Duodenal mucosa (tissue), 2 donors: ENCODE data around the gene IL1RAPL2.
A peak's percentile ranks its signal among the peaks of the same experiment; 100 is the strongest.
"Not testable (repeated sequence)": the region's sequence is repeated elsewhere in the genome, so short reads cannot be mapped to it uniquely, and the experiment has no call there.

Source experiments
- H3K27ac ChIP-seq: one replicate; pipeline ENCODE4 v1.7.0; 2013; ENCODE audit warnings: low read depth, low read length
- H3K27me3 ChIP-seq, 2 donors: one replicate each; pipeline ENCODE4 v1.7.0; 2013; ENCODE audit warnings: low read length in 2 of 2, control low read depth in 1 of 2; ENCODE audit not compliant: insufficient read depth in 2 of 2, control insufficient read depth in 1 of 2
- H3K36me3 ChIP-seq, 2 donors: one replicate each; pipeline ENCODE4 v1.7.0; 2013; ENCODE audit warnings: low read length in 2 of 2, control low read depth in 1 of 2; ENCODE audit not compliant: insufficient read depth in 2 of 2, control insufficient read depth in 1 of 2
- H3K4me1 ChIP-seq, 2 donors: one replicate each; pipeline ENCODE4 v1.7.0; 2013; ENCODE audit warnings: low read length in 2 of 2, control low read depth in 1 of 2; ENCODE audit not compliant: insufficient read depth in 2 of 2, control insufficient read depth in 1 of 2
- H3K4me3 ChIP-seq, 2 donors: one replicate each; pipeline ENCODE4 v1.7.0; 2013; ENCODE audit warnings: low read length in 2 of 2, low read depth in 1 of 2
- H3K9ac ChIP-seq, 2 donors: one replicate each; pipeline ENCODE4 v1.7.0; 2013; ENCODE audit warnings: low read length in 2 of 2, low read depth in 1 of 2
- H3K9me3 ChIP-seq, 2 donors: one replicate each; pipeline ENCODE4 v1.7.0; 2013; ENCODE audit warnings: low read length in 2 of 2, control low read depth in 1 of 2; ENCODE audit not compliant: control insufficient read depth in 1 of 2

Gene IL1RAPL2

GRCh38 chrX:104806346-104806745, 240.3 kb downstream of the IL1RAPL2 start:
- H3K9ac ChIP-seq = no peak overlapping the region

GRCh38 chrX:104833401-104833800, 267.4 kb downstream of the IL1RAPL2 start:
- H3K4me3 ChIP-seq = no peak overlapping the region
- H3K9me3 ChIP-seq = no peaks in the 10 kb centered on the region
- no peaks in the 10 kb centered on the region for H3K4me1 ChIP-seq
- H3K9ac ChIP-seq = no peak overlapping the region
- no peaks in the 10 kb centered on the region for H3K27me3 ChIP-seq
- H3K27ac ChIP-seq = no peak overlapping the region
- no peaks in the 10 kb centered on the region for H3K36me3 ChIP-seq

More at GRCh38 chrX:104806346-104806745, 240.3 kb downstream of the IL1RAPL2 start:
- no peaks in the 10 kb centered on the region for H3K9me3 ChIP-seq
- H3K4me3 ChIP-seq = no peak overlapping the region
- H3K4me1 ChIP-seq = no peaks in the 10 kb centered on the region
- H3K36me3 ChIP-seq = no peaks in the 10 kb centered on the region
- H3K27ac ChIP-seq = no peak overlapping the region
- H3K27me3 ChIP-seq = no peaks in the 10 kb centered on the region

- Histone ChIP-seq H3K27ac (no peak overlapping the region), H3K27me3 (no peaks in the 10 kb centered on the region), H3K4me1 (no peaks in the 10 kb centered on the region), H3K9me3 (no peaks in the 10 kb centered on the region), H3K4me3 (no peak overlapping the region), H3K9ac (no peak overlapping the region), H3K36me3 (no peaks in the 10 kb centered on the region)
Measured at GRCh38 chrX:104842646-104843045, 276.6 kb downstream of the IL1RAPL2 start.

- Histone ChIP-seq H3K4me3 (no peak overlapping the region), H3K9me3 (no peaks in the 10 kb centered on the region), H3K27ac (no peak overlapping the region), H3K27me3 (no peaks in the 10 kb centered on the region), H3K36me3 (no peaks in the 10 kb centered on the region), H3K4me1 (no peaks in the 10 kb centered on the region), H3K9ac (no peak overlapping the region)
Measured at GRCh38 chrX:104852241-104852640, 286.2 kb downstream of the IL1RAPL2 start.

- no peaks in the 10 kb centered on the region for H3K4me1 ChIP-seq
- H3K9me3 ChIP-seq = no peaks in the 10 kb centered on the region
- no peaks in the 10 kb centered on the region for H3K27me3 ChIP-seq
- H3K36me3 ChIP-seq = no peaks in the 10 kb centered on the region
- no peak overlapping the region for H3K9ac ChIP-seq
- H3K4me3 ChIP-seq = no peak overlapping the region
- no peak overlapping the region for H3K27ac ChIP-seq
Measured at GRCh38 chrX:104854188-104854587, 288.2 kb downstream of the IL1RAPL2 start.

GRCh38 chrX:104854790-104855340, 288.9 kb downstream of the IL1RAPL2 start:
- H3K27me3 ChIP-seq = no peaks in the 10 kb centered on the region
- no peaks in the 10 kb centered on the region for H3K9me3 ChIP-seq
- no peak overlapping the region for H3K9ac ChIP-seq
- no peak overlapping the region for H3K4me3 ChIP-seq
- no peaks in the 10 kb centered on the region for H3K36me3 ChIP-seq
- no peak overlapping the region for H3K27ac ChIP-seq
- H3K4me1 ChIP-seq = no peaks in the 10 kb centered on the region

GRCh38 chrX:104863466-104863865, 297.5 kb downstream of the IL1RAPL2 start:
- H3K4me3 ChIP-seq = no peak overlapping the region
- no peaks in the 10 kb centered on the region for H3K27me3 ChIP-seq
- H3K9me3 ChIP-seq = no peaks in the 10 kb centered on the region
- no peak overlapping the region for H3K27ac ChIP-seq
- no peak overlapping the region for H3K9ac ChIP-seq
- no peaks in the 10 kb centered on the region for H3K4me1 ChIP-seq
- H3K36me3 ChIP-seq = no peaks in the 10 kb centered on the region

- Histone ChIP-seq H3K27ac (no peak overlapping the region), H3K9ac (no peak overlapping the region), H3K36me3 (no peaks in the 10 kb centered on the region), H3K4me3 (no peak overlapping the region), H3K9me3 (no peaks in the 10 kb centered on the region), H3K4me1 (no peaks in the 10 kb centered on the region), H3K27me3 (no peaks in the 10 kb centered on the region)
Measured at GRCh38 chrX:104864296-104864695, 298.3 kb downstream of the IL1RAPL2 start.

GRCh38 chrX:104877504-104877903, 311.5 kb downstream of the IL1RAPL2 start:
- H3K4me1 ChIP-seq = no peaks in the 10 kb centered on the region
- no peak overlapping the region for H3K4me3 ChIP-seq
- H3K36me3 ChIP-seq = no peaks in the 10 kb centered on the region
- no peak overlapping the region for H3K9ac ChIP-seq
- no peak overlapping the region for H3K27ac ChIP-seq
- no peaks in the 10 kb centered on the region for H3K9me3 ChIP-seq
- no peaks in the 10 kb centered on the region for H3K27me3 ChIP-seq

GRCh38 chrX:104902070-104902469, 336.1 kb downstream of the IL1RAPL2 start:
- no peak overlapping the region for H3K4me3 ChIP-seq
- H3K9ac ChIP-seq = no peak overlapping the region
- H3K27me3 ChIP-seq = no peaks in the 10 kb centered on the region
- H3K27ac ChIP-seq = no peak overlapping the region
- no peaks in the 10 kb centered on the region for H3K4me1 ChIP-seq
- H3K9me3 ChIP-seq = no peaks in the 10 kb centered on the region
- H3K36me3 ChIP-seq = no peaks in the 10 kb centered on the region

- not testable (repeated sequence) for H3K36me3 ChIP-seq, H3K9me3 ChIP-seq, H3K4me1 ChIP-seq, H3K27ac ChIP-seq, H3K27me3 ChIP-seq, H3K9ac ChIP-seq
- H3K4me3 ChIP-seq = peak overlapping the region in 1 of 2 donors; percentile 28
Measured at GRCh38 chrX:104909694-104910093, 343.7 kb downstream of the IL1RAPL2 start.
